HG03025 (cell line): ENCODE measurements around the gene KRTAP10-5.

ENCODE experiments used
- ATAC-seq: cut with Tn5 transposase; IDR thresholded peaks from one replicate; pipeline ENCODE4 v1.9.1; 2021; ENCODE audit warnings: mild to moderate bottlenecking, moderate library complexity; ENCODE audit not compliant: unreplicated experiment, low FRiP score

KRTAP10-5 gene

DNA sequence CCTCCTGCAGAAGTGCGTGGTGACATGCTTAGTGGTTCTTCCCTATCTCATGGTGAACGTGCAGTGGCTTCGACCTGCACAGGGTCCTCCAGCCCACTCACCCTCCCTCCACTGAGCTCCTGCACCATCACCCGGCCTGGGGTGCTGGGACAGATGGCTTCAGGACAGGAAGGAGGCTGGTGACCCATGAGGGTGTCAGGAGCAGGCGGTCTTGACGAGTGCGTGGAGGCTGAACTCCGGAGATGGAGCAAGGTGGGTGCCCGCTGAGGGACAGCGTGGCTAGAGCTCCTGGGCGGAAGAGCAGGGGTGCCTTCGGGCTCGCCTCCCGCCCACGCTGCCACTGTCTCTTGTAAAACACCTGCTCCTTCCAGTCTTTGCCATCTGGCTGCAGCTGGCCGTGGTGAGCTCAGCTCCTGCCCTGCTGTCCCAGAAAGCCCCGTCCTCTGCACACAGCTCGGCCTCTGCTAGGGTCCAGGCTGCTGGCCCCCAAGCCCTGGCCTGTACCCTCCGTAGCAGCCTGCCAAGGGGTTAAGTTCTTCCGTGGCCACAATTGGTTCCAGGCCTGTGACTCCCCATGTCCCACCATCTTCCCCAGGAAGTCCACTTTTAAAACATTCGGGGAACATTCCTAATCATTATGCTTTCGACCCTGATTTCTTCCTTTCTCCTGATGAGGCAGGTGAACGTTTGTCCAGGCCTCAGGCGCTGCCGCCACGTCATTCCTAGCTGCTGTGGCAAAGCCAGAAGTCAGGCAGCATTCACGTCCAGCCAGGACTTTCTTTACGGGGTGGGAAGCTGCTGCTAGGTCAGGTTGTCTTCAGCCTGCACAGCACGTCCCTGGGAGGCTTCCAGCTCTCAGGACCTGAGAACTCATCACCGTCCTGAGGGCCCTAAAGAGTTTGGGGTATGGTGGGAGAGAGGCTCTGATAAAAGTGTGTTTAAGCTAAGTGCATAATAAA, 48.5 kb downstream of the KRTAP10-5 start:
- ATAC-seq = no peak

GRCh38 chr21:44530903-44531605, 49.4 kb downstream of the KRTAP10-5 start:
- ATAC-seq = no peak

- no peak for ATAC-seq
Measured at GRCh38 chr21:44530221-44530902, 50.0 kb downstream of the KRTAP10-5 start.

DNA sequence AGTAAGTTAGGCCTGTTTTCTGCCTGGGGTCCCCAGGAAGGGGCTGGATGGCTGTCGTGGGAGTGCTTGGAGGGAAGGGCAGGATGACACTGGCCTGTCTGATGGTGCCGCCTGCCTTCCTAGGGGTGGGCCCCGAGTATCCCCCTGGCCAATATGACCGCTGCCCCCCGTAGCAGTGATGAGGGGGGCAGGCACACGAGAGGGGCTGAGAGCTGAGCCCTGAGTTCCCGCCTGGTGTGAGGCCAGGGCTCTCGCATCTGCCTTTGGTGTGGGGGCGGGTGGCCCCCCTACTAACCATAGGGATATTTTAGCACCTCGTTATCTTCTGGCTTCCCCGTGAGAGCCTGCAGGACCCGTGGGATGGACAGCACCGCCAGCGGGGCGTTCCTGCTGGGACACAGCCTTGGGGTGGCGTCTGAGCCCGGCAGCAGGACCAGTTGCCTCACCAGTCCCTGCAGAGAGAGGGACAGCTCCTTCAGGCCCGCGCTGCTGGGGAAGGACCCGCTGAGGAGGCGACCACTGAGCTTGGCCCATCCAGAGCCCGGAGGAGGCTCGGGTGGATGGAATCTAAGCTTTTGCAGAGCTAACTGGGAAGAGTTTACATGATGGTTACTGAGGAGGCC, 50.8 kb downstream of the KRTAP10-5 start:
- no peak for ATAC-seq
